ENCODE results near the gene KIF1A. TPM values are rescaled to one million over a fixed set of nuclear protein-coding genes. Genes with fewer than 3 reads are reported as not detected.

The KIF1A gene
- polyA plus RNA-seq, 1 donor from 2014 or later: 63.4 TPM

GRCh38 chr2:240850026-240850425 lies 30.0 kb upstream of the KIF1A start:
- Histone ChIP-seq H3K4me2 (ENCODE audit: low read length) (no peak overlapping the region), H3K27me3 (ENCODE audit: insufficient read depth, low read depth, low read length) (no peaks in the 10 kb centered on the region), H3K4me3 (ENCODE audit: low read length) (no peak overlapping the region), H3F3A (ENCODE audit: insufficient read depth, low read length, poor library complexity, severe bottlenecking) (no peaks in the 10 kb centered on the region), H3K36me3 (ENCODE audit: insufficient read depth, low read length) (no peaks in the 10 kb centered on the region), H2AFZ (ENCODE audit: low read depth, low read length) (no peak overlapping the region), H3K9me3 (ENCODE audit: low read length) (no peaks in the 10 kb centered on the region), H4K20me1 (ENCODE audit: insufficient read depth) (no peaks in the 10 kb centered on the region), H3K9ac (ENCODE audit: low read length) (no peak overlapping the region), H3K27ac (ENCODE audit: low read length) (no peak overlapping the region), H3K9me2 (ENCODE audit: insufficient read depth, low read length) (no peaks in the 10 kb centered on the region), H3K79me2 (replicated peaks; ENCODE audit: insufficient read depth, low read length) (no peaks in the 10 kb centered on the region)
- TF ChIP-seq TAF1 (IDR thresholded peaks at IDR 0.05; ENCODE audit: low read depth): no peak
- no peak for TF ChIP-seq EZH2 (IDR thresholded peaks at IDR 0.05; ENCODE audit: borderline replicate concordance, insufficient read depth, low read length, poor library complexity, severe bottlenecking)
- no peak for TF ChIP-seq MXI1 (conservative IDR thresholded peaks at IDR 0.05; ENCODE audit: poor library complexity, severe bottlenecking)
- TF ChIP-seq POLR2AphosphoS5 (IDR thresholded peaks at IDR 0.05): no peak
- TF ChIP-seq EP300 (conservative IDR thresholded peaks at IDR 0.05; ENCODE audit: poor library complexity, severe bottlenecking): no peak
- TF ChIP-seq SMC3 (conservative IDR thresholded peaks at IDR 0.05; ENCODE audit: poor library complexity): no peak

- H2AFZ ChIP-seq (ENCODE audit: low read depth, low read length): no peak overlapping the region
- no peaks in the 10 kb centered on the region for H3F3A ChIP-seq (ENCODE audit: insufficient read depth, low read length, poor library complexity, severe bottlenecking)
- H3K27me3 ChIP-seq (ENCODE audit: insufficient read depth, low read depth, low read length): no peaks in the 10 kb centered on the region
- H3K9ac ChIP-seq (ENCODE audit: low read length): no peak overlapping the region
- H3K4me2 ChIP-seq (ENCODE audit: low read length): no peak overlapping the region
- no peak overlapping the region for H3K27ac ChIP-seq (ENCODE audit: low read length)
- no peaks in the 10 kb centered on the region for H3K36me3 ChIP-seq (ENCODE audit: insufficient read depth, low read length)
- H4K20me1 ChIP-seq (ENCODE audit: insufficient read depth): no peaks in the 10 kb centered on the region
- no peaks in the 10 kb centered on the region for H3K9me2 ChIP-seq (ENCODE audit: insufficient read depth, low read length)
- H3K9me3 ChIP-seq (ENCODE audit: low read length): no peaks in the 10 kb centered on the region
- TF ChIP-seq SMC3 (conservative IDR thresholded peaks at IDR 0.05; ENCODE audit: poor library complexity): no peak
- no peak for TF ChIP-seq TAF1 (IDR thresholded peaks at IDR 0.05; ENCODE audit: low read depth)
- no peak overlapping the region for H3K4me3 ChIP-seq (ENCODE audit: low read length)
- no peaks in the 10 kb centered on the region for H3K79me2 ChIP-seq (replicated peaks; ENCODE audit: insufficient read depth, low read length)
Observed at GRCh38 chr2:240848900-240849680, 29.1 kb upstream of the KIF1A start.

- no peak overlapping the region for H3K4me3 ChIP-seq (ENCODE audit: low read length)
- no peaks in the 10 kb centered on the region for H3K9me2 ChIP-seq (ENCODE audit: insufficient read depth, low read length)
- no peaks in the 10 kb centered on the region for H3F3A ChIP-seq (ENCODE audit: insufficient read depth, low read length, poor library complexity, severe bottlenecking)
- H3K27me3 ChIP-seq (ENCODE audit: insufficient read depth, low read depth, low read length): no peaks in the 10 kb centered on the region
- H3K79me2 ChIP-seq (replicated peaks; ENCODE audit: insufficient read depth, low read length): no peaks in the 10 kb centered on the region
- TF ChIP-seq POLR2AphosphoS5 (IDR thresholded peaks at IDR 0.05): no peak
- no peak for TF ChIP-seq MXI1 (conservative IDR thresholded peaks at IDR 0.05; ENCODE audit: poor library complexity, severe bottlenecking)
- no peak for TF ChIP-seq TAF1 (IDR thresholded peaks at IDR 0.05; ENCODE audit: low read depth)
- TF ChIP-seq EZH2 (IDR thresholded peaks at IDR 0.05; ENCODE audit: borderline replicate concordance, insufficient read depth, low read length, poor library complexity, severe bottlenecking): no peak
- no peak for TF ChIP-seq REST (IDR thresholded peaks at IDR 0.05; ENCODE audit: borderline replicate concordance)
- TF ChIP-seq CTCF (IDR thresholded peaks at IDR 0.05; ENCODE audit: poor library complexity, severe bottlenecking): no peak
- TF ChIP-seq EP300 (conservative IDR thresholded peaks at IDR 0.05; ENCODE audit: poor library complexity, severe bottlenecking): no peak
- TF ChIP-seq RAD21 (conservative IDR thresholded peaks at IDR 0.05): no peak
- no peak for TF ChIP-seq SMC3 (conservative IDR thresholded peaks at IDR 0.05; ENCODE audit: poor library complexity)
- H3K9me3 ChIP-seq (ENCODE audit: low read length): no peaks in the 10 kb centered on the region
- H3K4me2 ChIP-seq (ENCODE audit: low read length): no peak overlapping the region
- H3K36me3 ChIP-seq (ENCODE audit: insufficient read depth, low read length): no peaks in the 10 kb centered on the region
- no peak overlapping the region for H3K9ac ChIP-seq (ENCODE audit: low read length)
- no peaks in the 10 kb centered on the region for H4K20me1 ChIP-seq (ENCODE audit: insufficient read depth)
- no peak overlapping the region for H3K27ac ChIP-seq (ENCODE audit: low read length)
- H2AFZ ChIP-seq (ENCODE audit: low read depth, low read length): no peak overlapping the region
Observed at GRCh38 chr2:240847817-240848216, 27.8 kb upstream of the KIF1A start.
